Left lung (tissue), 10 donors: ENCODE results near the gene HOXA1. TPM values are rescaled to one million over a fixed set of nuclear protein-coding genes. Genes with fewer than 3 reads are reported as not detected.

Experiments used
- ATAC-seq: fragments of 200-7000 bp; cut with Tn5 transposase; one replicate; pipeline ENCODE4 v1.9.1; 2020; ENCODE audit warnings: moderate library complexity
- DNase-seq, 4 donors: peaks; one replicate each; pipeline ENCODE4 v3.0.0-alpha.2; 2013 to 2020
- H3K27ac ChIP-seq, 2 donors: fragments of 200-600 bp; sonication (generic) in 1 of 2; one replicate each; pipeline versions ENCODE4 v1.5.0 to v1.8.0; 2020 to 2021
- H3K27me3 ChIP-seq, 2 donors: fragments of 200-600 bp; sonication (generic) in 1 of 2; one replicate each; pipeline versions ENCODE4 v1.5.0 to v1.8.0; 2020 to 2021
- H3K36me3 ChIP-seq, 2 donors: fragments of 200-600 bp; sonication (generic) in 1 of 2; one replicate each; pipeline versions ENCODE4 v1.5.0 to v1.8.0; 2020 to 2021
- H3K4me1 ChIP-seq, 2 donors: fragments of 200-600 bp; one replicate each; pipeline ENCODE4 v1.8.0; 2021
- H3K4me3 ChIP-seq, 2 donors: fragments of 200-600 bp; sonication (generic) in 1 of 2; one replicate each; pipeline versions ENCODE4 v1.5.0 to v1.8.0; 2020 to 2021; ENCODE audit warnings: mild to moderate bottlenecking in 1 of 2
- H3K9me3 ChIP-seq, 2 donors: fragments of 200-600 bp; sonication (generic) in 1 of 2; one replicate each; pipeline versions ENCODE4 v1.5.0 to v1.8.0; 2020 to 2021
- CTCF ChIP-seq, 2 donors: fragments of 200-600 bp; sonication (generic) in 1 of 2; IDR thresholded peaks; one replicate each; pipeline versions ENCODE4 v1.5.0 to v1.8.0; 2021; ENCODE audit warnings: antibody characterized with exemption in 2 of 2
- intact Hi-C, 2 donors: fragments of 100-400 bp; cut with DNase I; formaldehyde crosslinking; loops; one replicate each; pipeline versions ENCODE4 v1.11.2 to v1.14.2; 2022
- polyA plus RNA-seq, 6 donors: library from polyadenylated mRNA; unstranded; fragments of 120-200 nt; gene quantifications; one replicate each; pipeline ENCODE4 v1.2.1, GENCODE V29; 2013; ENCODE audit not compliant: insufficient read length in 6 of 6
- total RNA-seq, 2 donors: library from RNA; stranded (reverse); fragmentation: NEBNext Ultra II Directional; extraction: Animal tissue kit (Norgen Biotek cat#: 25700); gene quantifications; one replicate each; pipeline ENCODE4 v1.2.1, GENCODE V29; 2021
- donor health status: DM: no; HTN: yes; CAD: no.
- donor health status: DM: no; HTN: no; CAD: no.

The HOXA1 gene
- total and polyA plus RNA-seq, 8 donors: 0.50 to 3.1 (median 2.1) TPM

GRCh38 chr7:27065709-27066108 lies 30.1 kb downstream of the HOXA1 start:
- intact Hi-C loops: no loop called here
- Histone ChIP-seq H3K27ac (no peak overlapping the region), H3K36me3 (no peaks in the 10 kb centered on the region), H3K27me3 (no peaks in the 10 kb centered on the region), H3K4me1 (no peaks in the 10 kb centered on the region), H3K9me3 (no peaks in the 10 kb centered on the region), H3K4me3 (no peak overlapping the region)
- no peak for DNase-seq
- no peak for TF ChIP-seq CTCF (IDR thresholded peaks at IDR 0.05)
- no peak for ATAC-seq

- no peak for TF ChIP-seq CTCF (IDR thresholded peaks at IDR 0.05)
- Histone ChIP-seq H3K4me3 (no peak overlapping the region), H3K9me3 (no peaks in the 10 kb centered on the region), H3K4me1 (no peaks in the 10 kb centered on the region), H3K36me3 (no peaks in the 10 kb centered on the region), H3K27me3 (no peaks in the 10 kb centered on the region), H3K27ac (no peak overlapping the region)
- intact Hi-C loops: no loop called here
- ATAC-seq: no peak
- no peak for DNase-seq
Observed at GRCh38 chr7:27064661-27065060, 31.1 kb downstream of the HOXA1 start.

GRCh38 chr7:27064159-27064558 lies 31.6 kb downstream of the HOXA1 start:
- no peak overlapping the region for H3K27ac ChIP-seq
- no peak for ATAC-seq

GRCh38 chr7:27062946-27063345 lies 32.9 kb downstream of the HOXA1 start:
- TF ChIP-seq CTCF (IDR thresholded peaks at IDR 0.05): no peak
- no peaks in the 10 kb centered on the region for H3K36me3 ChIP-seq
- DNase-seq: no peak
- H3K9me3 ChIP-seq: no peaks in the 10 kb centered on the region
- no peak overlapping the region for H3K27ac ChIP-seq
- H3K4me1 ChIP-seq: no peaks in the 10 kb centered on the region
- no peak for ATAC-seq
- H3K27me3 ChIP-seq: no peaks in the 10 kb centered on the region
- intact Hi-C loops: no loop called here
- no peak overlapping the region for H3K4me3 ChIP-seq

More at GRCh38 chr7:27064159-27064558, 31.6 kb downstream of the HOXA1 start:
- intact Hi-C loops: no loop called here
- no peaks in the 10 kb centered on the region for H3K36me3 ChIP-seq
- no peaks in the 10 kb centered on the region for H3K9me3 ChIP-seq
- no peaks in the 10 kb centered on the region for H3K27me3 ChIP-seq
- TF ChIP-seq CTCF (IDR thresholded peaks at IDR 0.05): no peak
- no peak overlapping the region for H3K4me3 ChIP-seq
- DNase-seq: peak in 2 of 4 donors; percentile 35 to 65
- H3K4me1 ChIP-seq: no peaks in the 10 kb centered on the region

GRCh38 chr7:27053153-27053552 lies 42.6 kb downstream of the HOXA1 start:
- Histone ChIP-seq H3K36me3 (no peaks in the 10 kb centered on the region), H3K4me3 (no peak overlapping the region), H3K27ac (no peak overlapping the region), H3K9me3 (no peaks in the 10 kb centered on the region), H3K27me3 (no peaks in the 10 kb centered on the region), H3K4me1 (no peaks in the 10 kb centered on the region)
- TF ChIP-seq CTCF (IDR thresholded peaks at IDR 0.05): no peak
- ATAC-seq (no peak), DNase-seq (no peak)
- intact Hi-C loops: no loop called here
